Endothelial cell of umbilical vein (primary cell): ENCODE results near the gene C20orf144. TPM values are rescaled to one million over a fixed set of nuclear protein-coding genes. Genes with fewer than 3 reads are reported as not detected.

Experiments used
- BruUV-seq: library from RNA; stranded (reverse); fragments of 400-500 nt; replicated peaks from 2 replicates; lab custom pipeline; 2021; lab: Mats Ljungman, UMichigan
- CTCF ChIA-PET: fragments of 300-600, 350-600 bp; sonication (Branson Sonifier 250); formaldehyde crosslinking; loops from one replicate; lab custom pipeline; 2021; ENCODE audit warnings: antibody characterized with exemption, inconsistent platforms; lab: Charles Lee
- POLR2A ChIA-PET: fragments of 300-600, 350-600 bp; sonication (Branson Sonifier 250); formaldehyde crosslinking; loops from one replicate; lab custom pipeline; 2021; ENCODE audit warnings: antibody characterized with exemption, inconsistent platforms; lab: Charles Lee
- DNase-seq: peaks from one replicate; pipeline ENCODE4 v3.0.0-alpha.2; 2011; ENCODE audit warnings: low read depth, low spot score
- FAIRE-seq: peaks from 2 replicates; lab custom pipeline; 2011; peaks lifted over from hg19 to GRCh38; lab: Jason Lieb, UNC
- H2AFZ ChIP-seq: 2 replicates; pipeline ENCODE4 v1.6.0; 2012; ENCODE audit warnings: low read depth, low read length, control low read depth, inconsistent platforms
- H3K27ac ChIP-seq: 2 replicates; pipeline ENCODE4 v1.5.1; 2011; ENCODE audit warnings: low read depth, mild to moderate bottlenecking, control low read depth, low read length, moderate library complexity; ENCODE audit not compliant: insufficient read depth
- H3K27me3 ChIP-seq, 2 experiments: 2 replicates each; pipeline versions ENCODE4 v1.6.0 to v1.6.1; 2011; ENCODE audit warnings: low read length in 2 of 2, mixed read lengths in 1 of 2; ENCODE audit not compliant: control insufficient read depth in 2 of 2, insufficient read depth in 2 of 2
- H3K36me3 ChIP-seq, 2 experiments: 2 replicates in 1 of 2; 3 replicates in 1 of 2; pipeline ENCODE4 v1.5.1; 2011; ENCODE audit warnings: low read length in 2 of 2, mild to moderate bottlenecking in 1 of 2, moderate library complexity in 1 of 2; ENCODE audit not compliant: control insufficient read depth in 2 of 2, insufficient read depth in 2 of 2; ENCODE audit errors: extremely low read depth in 1 of 2
- H3K4me1 ChIP-seq: 3 replicates; pipeline ENCODE4 v1.5.1; 2011; ENCODE audit warnings: mild to moderate bottlenecking, low read length; ENCODE audit not compliant: control insufficient read depth, insufficient read depth; ENCODE audit errors: extremely low read depth
- H3K4me2 ChIP-seq: 2 replicates; pipeline ENCODE4 v1.6.1; 2011; ENCODE audit warnings: low read length, control low read depth, mixed read lengths; ENCODE audit not compliant: insufficient read depth
- H3K4me3 ChIP-seq, 3 experiments: fragments of 200-600 bp in 1 of 3; sonication (generic), shearing (Covaris generic) in 1 of 3; replicated peaks in 1 of 3; 2 replicates each; pipeline ENCODE4 v1.5.1; 2011 to 2016; ENCODE audit warnings: control low read depth in 3 of 3, low read length in 3 of 3, mild to moderate bottlenecking in 2 of 3, inconsistent platforms in 1 of 3, low read depth in 1 of 3, moderate library complexity in 1 of 3; ENCODE audit not compliant: insufficient read depth in 1 of 3
- H3K79me2 ChIP-seq: 2 replicates; pipeline ENCODE4 v1.6.0; 2012; ENCODE audit warnings: low read length, inconsistent platforms; ENCODE audit not compliant: control insufficient read depth, insufficient read depth
- H3K9ac ChIP-seq: replicated peaks from 2 replicates; pipeline ENCODE3; 2011; ENCODE audit warnings: low read length, control low read depth; ENCODE audit not compliant: insufficient read depth; ENCODE audit errors: extremely low read depth
- H3K9me1 ChIP-seq: replicated peaks from 3 replicates; pipeline ENCODE4 v1.6.0; 2011; ENCODE audit warnings: mild to moderate bottlenecking, low read length; ENCODE audit not compliant: control insufficient read depth, insufficient read depth; ENCODE audit errors: extremely low read depth
- H3K9me3 ChIP-seq: replicated peaks from 2 replicates; pipeline ENCODE4 v1.5.1; 2012; ENCODE audit warnings: low read length, inconsistent platforms; ENCODE audit not compliant: control insufficient read depth, insufficient read depth
- H4K20me1 ChIP-seq: replicated peaks from 2 replicates; pipeline ENCODE3; 2011; ENCODE audit warnings: mild to moderate bottlenecking, low read length; ENCODE audit not compliant: control insufficient read depth, insufficient read depth; ENCODE audit errors: extremely low read depth
- JUN ChIP-seq: IDR thresholded peaks from 2 replicates; pipeline ENCODE4 v1.6.1; 2011; ENCODE audit warnings: borderline replicate concordance, low read depth; ENCODE audit not compliant: insufficient read length, insufficient read depth
- MYC ChIP-seq: IDR thresholded peaks from one replicate; pipeline ENCODE4 v1.6.1; 2011; ENCODE audit warnings: mild to moderate bottlenecking, low read depth, low read length
- POLR2AphosphoS5 ChIP-seq: IDR thresholded peaks from 2 replicates; pipeline ENCODE4 v1.6.1; 2012; ENCODE audit warnings: low read depth, mild to moderate bottlenecking, control low read depth, low read length, moderate library complexity; ENCODE audit not compliant: insufficient read depth
- dilution Hi-C: fragments of 300-500 bp; cut with MboI; formaldehyde crosslinking; loops from one replicate; pipeline ENCODE4 v1.15.0; 2019; ENCODE audit warnings: low sequenced_read_pairs; ENCODE audit not compliant: extremely low pct_ligation_motif_present
- intact Hi-C: fragments of 100-400 bp; cut with micrococcal nuclease; formaldehyde crosslinking; loops from one replicate; pipeline ENCODE4 v1.10.0; 2022
- polyA plus RNA-seq, 4 experiments: library from polyadenylated mRNA; depleted of rRNA in 3 of 4; stranded (reverse) in 3 of 4; unstranded in 1 of 4; fragments of >200 nt; gene quantifications; 2 replicates each; pipeline versions ENCODE4 v1.2.1 to v1.2.3, GENCODE V29; 2011 to 2012; ENCODE audit warnings: missing spikeins in 1 of 4
- total RNA-seq: library from RNA; stranded (reverse); gene quantifications from 2 replicates; pipeline ENCODE4 v1.2.3, GENCODE V29; 2021
- TF ChIP-seq, protein P1 (sequence below), 2 donors: IDR thresholded peaks; 1 replicate in 1 of 2; 2 replicates in 1 of 2; pipeline ENCODE4 v1.5.1; 2011; ENCODE audit warnings: low read length in 2 of 2, mild to moderate bottlenecking in 2 of 2, moderate library complexity in 2 of 2, control low read depth in 1 of 2, inconsistent platforms in 1 of 2, low read depth in 1 of 2; ENCODE audit not compliant: insufficient read depth in 1 of 2; ENCODE audit errors: extremely low read depth in 1 of 2

C20orf144 gene
- total and polyA plus RNA-seq, 2 donors (not counting 3 experiments of a cell fraction or from before 2014, with no cell fraction given): not detected

DNA sequence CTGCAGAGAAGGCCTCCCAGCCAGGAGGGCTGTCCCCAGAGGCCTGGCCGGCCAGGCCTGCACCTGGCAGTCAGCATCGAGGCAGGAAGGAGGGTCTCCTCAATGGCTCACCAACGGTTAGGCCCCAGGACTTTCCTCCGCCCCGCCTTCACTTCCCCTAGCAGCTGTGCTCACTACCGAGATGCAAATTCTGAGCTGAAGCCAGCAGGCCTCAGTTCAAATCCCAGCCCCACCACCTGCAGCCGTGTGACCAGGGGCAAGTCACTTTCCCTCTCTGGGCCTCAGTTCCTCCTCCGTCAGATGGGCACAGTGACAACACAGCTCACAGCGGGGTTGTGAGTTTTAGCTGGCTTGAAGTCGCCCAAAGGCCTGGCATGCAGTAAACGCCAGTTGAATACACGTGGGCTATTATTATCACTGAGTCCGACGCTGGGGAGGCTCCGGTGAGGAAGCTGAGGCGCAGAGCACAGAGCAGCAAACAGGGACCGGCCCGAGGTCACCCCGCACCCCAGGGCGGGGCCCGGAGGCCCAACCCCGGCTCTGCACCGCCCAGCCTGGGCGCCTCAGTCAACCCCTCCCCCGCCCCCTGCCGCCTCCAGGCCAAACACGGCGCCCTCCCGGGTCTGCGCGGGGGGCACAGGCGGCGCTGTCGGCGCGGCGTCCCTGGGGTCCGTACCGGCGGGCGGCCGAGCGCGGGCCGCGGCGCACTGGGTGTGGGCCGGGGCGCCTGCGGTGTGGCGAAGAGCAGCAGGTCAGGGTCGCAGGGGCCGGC is 23.4 kb downstream of the C20orf144 start:
- ChIA-PET CTCF (interaction anchor here (1.0 to 1.7 kb wide), 4 partner anchors 9 to 102 kb away, joined by 3 to 13 read pairs (median 4); partner anchors contain the start of gene ACTL10), POLR2A (no interaction called here)
- Histone ChIP-seq H3K9me3 (no peaks in the 10 kb centered on the region), H3K27me3 (no peaks in the 10 kb centered on the region), H3K27ac (peak overlapping the region; percentile 4), H3K79me2 (peaks cover 26% of the 10 kb centered on the region), H3K9ac (peak overlapping the region; percentile 68), H3K36me3 (no peaks in the 10 kb centered on the region), H3K4me3 (peak overlapping the region; percentile 4 to 50 (median 11)), H2AFZ (peak overlapping the region; percentile 8), H4K20me1 (no peaks in the 10 kb centered on the region), H3K4me2 (peak overlapping the region; percentile 70), H3K4me1 (peaks cover 36% of the 10 kb centered on the region), H3K9me1 (no peaks in the 10 kb centered on the region)
- FAIRE-seq (no peak), DNase-seq (peak; percentile 13)
- TF ChIP-seq JUN (no peak), POLR2AphosphoS5 (no peak), MYC (no peak)
- TF ChIP-seq, protein P1, sequence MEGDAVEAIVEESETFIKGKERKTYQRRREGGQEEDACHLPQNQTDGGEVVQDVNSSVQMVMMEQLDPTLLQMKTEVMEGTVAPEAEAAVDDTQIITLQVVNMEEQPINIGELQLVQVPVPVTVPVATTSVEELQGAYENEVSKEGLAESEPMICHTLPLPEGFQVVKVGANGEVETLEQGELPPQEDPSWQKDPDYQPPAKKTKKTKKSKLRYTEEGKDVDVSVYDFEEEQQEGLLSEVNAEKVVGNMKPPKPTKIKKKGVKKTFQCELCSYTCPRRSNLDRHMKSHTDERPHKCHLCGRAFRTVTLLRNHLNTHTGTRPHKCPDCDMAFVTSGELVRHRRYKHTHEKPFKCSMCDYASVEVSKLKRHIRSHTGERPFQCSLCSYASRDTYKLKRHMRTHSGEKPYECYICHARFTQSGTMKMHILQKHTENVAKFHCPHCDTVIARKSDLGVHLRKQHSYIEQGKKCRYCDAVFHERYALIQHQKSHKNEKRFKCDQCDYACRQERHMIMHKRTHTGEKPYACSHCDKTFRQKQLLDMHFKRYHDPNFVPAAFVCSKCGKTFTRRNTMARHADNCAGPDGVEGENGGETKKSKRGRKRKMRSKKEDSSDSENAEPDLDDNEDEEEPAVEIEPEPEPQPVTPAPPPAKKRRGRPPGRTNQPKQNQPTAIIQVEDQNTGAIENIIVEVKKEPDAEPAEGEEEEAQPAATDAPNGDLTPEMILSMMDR (IDR thresholded peaks at IDR 0.05; ENCODE audit: extremely low read depth in 1 of 2, insufficient read depth in 1 of 2, low read depth in 1 of 2, low read length in 2 of 2): no peak
- BruUV-seq: TSS peak; percentile 55
- dilution Hi-C loops: no loop called here
- intact Hi-C loops: loop anchor here (1.0 to 5.0 kb wide), 4 partner anchors 19 to 126 kb away; partner anchors contain the start of genes ACTL10, CHMP4B and ZNF341
